Brain pericyte (primary cell): ENCODE results near the gene DUSP7.

ENCODE experiments used
- DNase-seq: peaks from one replicate; pipeline ENCODE4 v3.0.0-alpha.2; 2012; ENCODE audit warnings: low read depth, low spot score

Gene DUSP7

DNA sequence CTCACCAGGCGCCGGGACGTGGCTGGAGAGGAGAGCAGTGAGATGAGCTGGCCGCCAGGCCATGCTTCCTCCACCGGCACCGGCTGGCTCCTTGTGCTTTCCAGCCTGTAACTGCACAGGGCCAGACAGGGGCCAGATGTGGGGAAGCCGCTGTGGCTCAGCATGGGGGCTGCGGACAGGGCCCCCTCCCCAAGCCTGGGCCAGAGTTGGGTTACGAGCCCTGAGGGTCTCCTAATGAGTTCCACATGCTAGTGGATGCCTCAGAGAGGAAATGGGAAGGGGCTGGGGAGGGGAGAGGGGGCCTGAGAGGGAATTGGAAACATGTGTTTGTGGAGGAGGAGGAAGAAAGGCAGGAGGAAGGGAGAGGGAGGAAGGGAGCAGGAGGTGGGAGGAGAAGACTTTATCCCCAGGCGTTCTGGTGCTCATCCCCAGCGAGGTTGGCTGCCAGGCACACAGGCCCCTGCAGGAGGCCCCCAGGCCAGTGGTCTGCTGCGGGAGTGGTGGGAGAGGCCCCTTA lies 11.7 kb upstream of the DUSP7 start:
- no peak for DNase-seq

- no peak for DNase-seq
Measured at GRCh38 chr3:52067526-52067925, 11.2 kb upstream of the DUSP7 start.

- DNase-seq, result no peak
Measured at GRCh38 chr3:52067046-52067445, 10.7 kb upstream of the DUSP7 start.

GRCh38 chr3:52065264-52065756 lies 8.9 kb upstream of the DUSP7 start:
- DNase-seq, result no peak

- DNase-seq, result no peak
Measured at GRCh38 chr3:52064561-52064960, 8.2 kb upstream of the DUSP7 start.

DNA sequence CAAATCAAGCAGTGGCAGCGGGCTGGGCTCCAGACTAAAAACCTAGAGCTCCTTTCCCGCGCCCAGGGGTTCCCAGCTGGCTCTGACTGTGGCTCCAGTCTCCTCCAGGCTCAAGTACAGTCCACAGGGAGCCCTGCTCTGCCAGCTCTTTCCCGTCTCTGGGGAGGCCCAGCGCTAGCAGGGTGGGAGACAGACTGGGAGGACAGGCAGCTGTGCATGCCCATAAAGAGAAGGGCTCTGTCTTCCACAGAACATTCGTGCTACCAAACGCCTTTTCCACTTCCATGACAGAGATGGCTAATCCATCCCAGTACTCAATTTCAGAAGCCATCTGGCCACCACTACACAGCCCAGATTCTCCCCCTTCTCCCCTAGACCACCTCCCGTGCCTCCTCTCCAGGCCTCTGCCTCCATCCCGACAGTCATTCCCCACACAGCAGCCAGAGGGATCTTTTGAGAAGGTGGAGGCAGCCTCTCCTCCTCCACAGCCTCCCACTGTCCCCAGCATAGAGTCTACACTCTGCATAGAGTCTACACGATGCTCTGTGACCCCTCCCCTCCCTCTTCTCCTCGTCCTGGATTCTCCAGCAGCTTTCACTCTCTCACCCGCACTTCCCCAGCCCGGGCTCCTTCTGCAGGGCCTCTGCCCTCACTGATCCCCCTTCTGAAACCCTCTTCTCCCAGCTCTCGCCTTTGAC lies 6.8 kb upstream of the DUSP7 start:
- DNase-seq, result no peak

DNA sequence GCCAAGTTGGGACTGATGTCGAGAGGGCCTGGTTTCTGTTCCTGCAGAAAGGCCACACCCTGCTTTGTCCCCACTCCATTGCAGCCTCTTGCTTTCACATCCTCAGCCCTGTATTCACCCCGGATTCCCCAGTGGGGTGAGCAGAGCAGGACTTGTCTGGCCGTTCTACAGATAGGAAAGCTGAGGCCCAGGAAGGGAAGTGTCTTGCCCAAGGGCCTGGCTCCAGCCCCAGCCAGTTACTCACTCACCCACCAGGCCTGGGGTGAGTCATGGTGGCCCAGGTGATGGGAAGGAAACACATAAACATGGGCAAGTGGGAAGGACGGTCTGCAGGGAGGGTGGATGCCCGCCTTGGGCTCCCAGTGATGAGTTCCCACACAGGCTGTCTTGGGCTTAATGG lies 6.1 kb upstream of the DUSP7 start:
- DNase-seq, result no peak

DNA sequence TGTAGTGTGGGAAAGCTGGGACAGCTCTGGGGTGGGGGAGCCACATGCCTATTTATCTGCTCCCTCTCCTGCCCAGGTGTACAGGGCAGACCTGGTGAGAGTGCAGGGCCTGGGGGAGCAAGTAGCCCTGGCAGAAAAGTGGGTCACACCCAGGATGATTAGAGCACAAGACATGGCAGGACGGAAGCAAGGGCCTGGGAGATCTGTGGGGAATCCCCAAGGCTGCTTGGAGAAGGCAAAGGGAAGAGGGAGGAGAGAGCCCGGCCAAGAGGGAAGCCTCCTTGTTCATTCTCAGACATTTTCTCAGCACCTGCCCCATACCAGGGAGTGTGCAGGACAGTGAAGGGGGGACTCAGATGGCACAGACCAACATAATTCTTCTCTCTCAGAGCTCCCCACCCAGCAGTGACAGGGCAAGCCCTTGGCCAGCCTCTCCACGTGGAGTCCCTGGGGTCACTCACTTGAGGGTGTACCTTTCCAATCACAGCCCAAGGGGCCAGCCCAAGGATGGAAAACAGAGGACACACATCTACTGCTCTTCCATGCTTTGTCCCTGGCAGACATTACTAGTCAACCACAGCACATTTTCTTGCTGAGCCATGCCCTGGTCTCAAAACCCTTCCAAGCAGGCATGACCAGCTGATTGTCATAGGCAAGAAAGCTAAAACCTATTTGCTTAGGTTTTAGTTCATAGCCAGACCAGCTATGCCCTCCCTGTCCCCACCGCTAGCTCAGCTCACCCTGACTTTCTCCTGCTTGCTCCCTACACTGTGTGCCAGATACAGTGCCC lies 4.9 kb upstream of the DUSP7 start:
- DNase-seq, result no peak

DNA sequence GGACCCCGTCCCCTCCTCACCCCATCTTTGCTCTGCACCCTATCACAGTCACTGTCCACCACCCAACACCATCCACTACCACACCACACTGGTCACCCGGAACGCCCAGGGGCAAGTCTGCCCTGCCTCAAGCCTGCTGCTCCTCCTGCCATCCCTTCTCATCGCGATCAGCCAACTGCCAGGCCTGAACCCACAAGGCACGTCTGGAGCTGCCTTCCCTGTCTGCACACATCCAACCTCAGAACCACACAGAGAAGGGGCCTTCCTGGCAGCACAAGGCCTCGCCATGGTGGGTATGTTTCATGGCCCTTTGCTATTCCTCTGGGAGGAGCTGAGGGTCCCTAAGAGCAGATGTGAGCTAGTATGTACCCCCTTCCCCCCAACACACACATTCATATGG lies 3.4 kb upstream of the DUSP7 start:
- DNase-seq, result no peak

DNA sequence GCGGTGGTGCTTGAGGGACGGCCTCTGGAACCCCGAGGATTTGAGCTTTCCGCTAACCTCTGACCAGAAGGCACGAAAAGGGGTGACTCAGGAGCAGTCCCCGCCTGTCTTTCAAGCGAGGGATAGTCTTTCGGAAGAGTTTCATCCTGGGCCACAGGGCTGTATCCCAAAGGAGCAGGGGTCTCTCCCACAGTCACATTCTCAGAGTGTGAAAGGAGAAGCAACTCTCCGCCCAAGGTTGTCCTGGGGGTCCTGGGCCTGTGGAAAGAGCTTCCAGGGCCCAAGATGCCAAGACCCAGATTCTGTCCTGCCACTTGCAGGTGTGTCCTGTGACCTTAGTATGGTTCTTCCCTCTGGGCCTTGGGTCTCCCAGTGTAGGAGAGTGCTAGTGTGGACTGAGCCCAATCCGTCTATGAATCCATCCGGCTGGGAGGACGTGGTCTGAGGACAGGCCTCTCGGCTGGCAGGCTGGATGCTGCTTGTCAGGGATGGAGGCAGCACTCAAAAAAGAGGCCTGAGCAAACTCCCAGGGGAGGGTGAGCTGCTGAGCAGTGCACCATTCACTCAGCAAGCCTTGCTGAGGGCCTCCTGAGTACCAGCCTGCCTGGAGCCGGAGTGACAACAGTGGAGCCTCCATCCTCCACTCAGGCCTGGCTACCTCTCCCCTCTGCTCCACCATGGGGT lies 1.6 kb upstream of the DUSP7 start:
- no peak for DNase-seq

DNA sequence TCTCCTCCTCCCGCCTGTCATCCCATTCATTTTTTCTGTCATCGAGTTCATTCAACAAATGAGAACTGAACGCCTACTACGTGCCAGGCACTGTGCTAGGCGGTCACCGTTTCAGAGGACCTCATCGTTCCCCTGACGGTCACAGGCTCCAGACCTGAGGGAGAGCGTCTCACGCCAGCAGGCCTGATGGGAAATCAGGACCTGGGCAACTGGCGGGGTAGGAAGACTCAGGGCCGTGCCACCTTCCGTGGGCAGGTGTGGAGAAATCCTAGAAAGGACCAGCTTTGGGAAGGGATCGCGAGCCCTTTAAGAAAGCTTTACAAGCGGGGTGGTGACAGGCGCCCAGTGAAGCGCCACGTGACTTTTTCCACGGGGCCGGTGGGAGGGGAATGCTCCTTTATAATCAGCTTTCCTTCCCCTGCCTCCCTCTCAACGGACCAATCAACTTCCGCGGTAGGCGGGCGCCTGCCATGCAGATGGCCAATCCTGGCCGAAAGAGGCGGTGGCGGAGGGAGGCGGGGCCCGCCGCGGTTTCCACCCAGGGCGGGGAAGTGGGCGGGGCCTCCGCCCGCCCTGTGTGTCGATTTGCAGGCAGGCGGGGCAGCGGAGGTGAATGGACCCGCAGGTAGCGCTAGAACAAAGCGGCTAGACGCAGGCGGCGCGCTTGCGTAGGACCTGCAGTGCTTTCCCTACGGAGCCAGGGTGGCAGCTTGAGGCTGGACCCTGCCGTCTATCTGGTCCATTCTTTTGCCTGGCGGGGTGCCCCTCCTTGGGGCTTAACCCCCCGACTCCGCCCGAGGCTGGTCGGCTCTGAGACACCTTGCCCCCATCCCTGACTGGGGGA lies 819 bp upstream of the DUSP7 start:
- DNase-seq, result peak; percentile 95

DNA sequence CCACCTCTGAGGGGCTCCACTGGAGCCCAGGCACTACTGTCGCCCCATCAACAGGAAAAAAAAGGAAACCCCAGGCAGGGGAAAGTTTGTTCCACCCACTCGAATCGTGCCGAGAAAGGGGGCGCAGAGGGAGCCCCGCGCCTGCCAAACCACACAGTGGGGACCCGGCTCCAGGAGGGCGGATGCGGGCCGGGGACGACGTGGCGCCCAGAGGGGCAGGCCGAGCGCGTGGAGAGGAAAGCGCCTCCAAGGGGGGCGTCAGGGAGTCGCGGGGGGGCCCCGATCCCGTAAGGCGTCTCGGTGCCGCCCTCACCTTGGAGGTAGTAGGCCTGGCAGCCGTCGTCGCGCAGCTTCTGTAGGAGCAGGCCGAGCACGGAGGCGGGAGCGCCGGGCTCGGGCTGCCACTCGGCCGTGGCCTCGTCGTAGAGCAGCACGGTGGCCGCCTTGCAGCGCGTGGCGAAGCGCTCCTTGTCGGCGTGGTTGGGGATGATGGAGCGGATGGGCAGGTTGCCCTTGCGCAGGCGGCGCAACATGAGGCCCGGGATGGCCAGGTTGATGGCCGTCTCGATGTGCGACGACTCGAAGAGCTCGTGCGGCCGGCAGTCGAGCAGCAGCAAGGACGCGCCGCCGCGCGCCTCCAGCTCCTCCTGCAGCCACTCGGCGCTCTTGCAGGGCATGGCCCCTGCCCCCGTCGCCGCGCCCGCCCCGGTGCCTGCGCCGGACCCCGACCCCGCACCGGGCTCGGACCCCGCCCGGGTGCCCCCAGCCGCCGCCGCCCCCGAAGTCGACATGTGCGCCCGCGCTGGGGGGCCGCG lies 627 bp downstream of the DUSP7 start:
- no peak for DNase-seq

GRCh38 chr3:52054661-52055511 lies 1.5 kb downstream of the DUSP7 start:
- no peak for DNase-seq

GRCh38 chr3:52053307-52054304 lies 2.8 kb downstream of the DUSP7 start:
- DNase-seq, result no peak

DNA sequence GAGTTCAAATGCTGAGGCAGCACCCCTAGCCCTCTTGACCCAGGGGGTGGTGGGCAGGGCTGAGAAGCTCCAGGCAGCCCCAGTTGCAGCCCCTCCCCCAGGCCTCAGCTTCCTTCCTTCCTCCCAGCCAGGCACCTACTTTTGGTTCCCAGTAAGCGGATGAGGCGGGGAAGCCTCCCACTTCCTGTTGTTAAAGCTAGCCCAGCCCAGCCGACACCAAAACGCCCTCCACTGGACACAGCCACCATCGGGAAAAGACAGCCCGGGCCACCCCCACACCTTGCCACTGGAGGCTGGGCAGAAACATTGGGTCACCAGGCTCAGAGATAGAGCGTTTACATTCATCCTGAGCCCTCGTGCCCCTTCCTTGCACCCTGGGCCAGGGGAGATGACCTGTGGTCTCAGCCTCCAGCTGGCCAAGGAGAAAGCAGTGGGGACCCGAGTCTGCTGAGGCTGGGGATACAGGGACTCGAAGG lies 3.5 kb downstream of the DUSP7 start:
- no peak for DNase-seq

- no peak for DNase-seq
Measured at GRCh38 chr3:52051444-52051843, 4.9 kb downstream of the DUSP7 start.

DNA sequence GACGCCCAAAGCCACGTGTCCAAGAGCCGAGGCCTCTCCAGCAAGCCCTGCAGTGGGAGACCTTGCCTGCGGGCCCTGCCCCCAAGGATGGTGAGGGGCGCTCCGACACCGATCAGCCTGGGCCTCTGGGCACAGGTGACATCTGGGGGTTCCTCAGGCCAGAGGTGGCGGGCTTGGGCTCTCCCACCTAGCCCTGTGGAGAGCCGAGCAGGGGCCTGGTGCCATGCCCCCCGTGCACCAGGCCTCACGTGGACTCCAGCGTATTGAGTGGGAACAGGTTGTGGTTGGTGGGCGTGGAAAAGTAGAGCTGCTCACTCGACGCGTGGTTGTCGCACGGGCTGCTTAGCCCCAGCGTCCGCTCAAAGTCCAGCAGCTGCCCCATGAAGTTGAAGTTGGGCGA lies 5.8 kb downstream of the DUSP7 start:
- no peak for DNase-seq

GRCh38 chr3:52049503-52049902 lies 6.9 kb downstream of the DUSP7 start:
- no peak for DNase-seq
